ENCODE measurements around the gene ADPRM. TPM values are rescaled to one million over a fixed set of nuclear protein-coding genes. Genes with fewer than 3 reads are reported as not detected.

The ADPRM gene
- total RNA-seq = 10.3 and 10.5 TPM in 2 replicates

- Mint-ChIP-seq H3K27ac (peak within 1 kb of the TSS; percentile 94), H3K9me3 (no peaks in the 10 kb centered on the region), H3K36me3 (ENCODE audit: low read depth) (peaks cover 47% of the 10 kb centered on the region), H3K4me1 (ENCODE audit: low read depth) (peaks cover 47% of the 10 kb centered on the region), H3K27me3 (ENCODE audit: low read depth) (no peaks in the 10 kb centered on the region), H3K4me3 (ENCODE audit: low read depth) (peak within 1 kb of the TSS; percentile 95)
- peak; percentile 88 for DNase-seq (ENCODE audit: low spot score)
- intact Hi-C loops (cut with micrococcal nuclease) = loop anchor here (2.0 kb wide), 1 partner anchor 29 kb away; no protein-coding TSS in a partner anchor
Observed at GRCh38 chr17:10697092-10698081, at the start of gene ADPRM, which contains the start of gene SCO1. Gene ADPRM, plus strand, starts transcription at chr17:10697594. Its CDS starts 7,333 bp downstream, at chr17:10704927. Gene SCO1, minus strand, starts transcription at chr17:10697533. Its CDS starts 26 bp downstream, at chr17:10697507.

- Mint-ChIP-seq H3K4me1 (ENCODE audit: low read depth) (peaks cover 6% of the 10 kb centered on the region), H3K27ac (no peak overlapping the region), H3K4me3 (ENCODE audit: low read depth) (no peak overlapping the region), H3K36me3 (ENCODE audit: low read depth) (no peaks in the 10 kb centered on the region), H3K9me3 (no peaks in the 10 kb centered on the region), H3K27me3 (ENCODE audit: low read depth) (no peaks in the 10 kb centered on the region)
- DNase-seq (ENCODE audit: low spot score) = no peak
- intact Hi-C loops (cut with micrococcal nuclease) = loop anchor here (5.0 to 10.0 kb wide), 2 partner anchors 34 to 1336 kb away; no protein-coding TSS in a partner anchor
Observed at GRCh38 chr17:10648381-10648780, 49.0 kb upstream of the ADPRM start.

GRCh38 chr17:10648956-10649355, 48.4 kb upstream of the ADPRM start:
- Mint-ChIP-seq H3K4me1 (ENCODE audit: low read depth) (peaks cover 9% of the 10 kb centered on the region), H3K36me3 (ENCODE audit: low read depth) (no peaks in the 10 kb centered on the region), H3K4me3 (ENCODE audit: low read depth) (no peak overlapping the region), H3K27ac (no peak overlapping the region), H3K9me3 (no peaks in the 10 kb centered on the region), H3K27me3 (ENCODE audit: low read depth) (no peaks in the 10 kb centered on the region)
- no peak for DNase-seq (ENCODE audit: low spot score)
- intact Hi-C loops (cut with micrococcal nuclease) = loop anchor here (5.0 to 10.0 kb wide), 2 partner anchors 33 to 1336 kb away; no protein-coding TSS in a partner anchor

GRCh38 chr17:10649602-10650001, 47.8 kb upstream of the ADPRM start:
- Mint-ChIP-seq H3K9me3 (no peaks in the 10 kb centered on the region), H3K4me3 (ENCODE audit: low read depth) (no peak overlapping the region), H3K36me3 (ENCODE audit: low read depth) (no peaks in the 10 kb centered on the region), H3K4me1 (ENCODE audit: low read depth) (peaks cover 9% of the 10 kb centered on the region), H3K27me3 (ENCODE audit: low read depth) (no peaks in the 10 kb centered on the region), H3K27ac (no peak overlapping the region)
- DNase-seq (ENCODE audit: low spot score) = no peak
- intact Hi-C loops (cut with micrococcal nuclease) = loop anchor here (5.0 to 10.0 kb wide), 2 partner anchors 33 to 1335 kb away; no protein-coding TSS in a partner anchor

GRCh38 chr17:10651927-10652326, 45.5 kb upstream of the ADPRM start:
- intact Hi-C loops (cut with micrococcal nuclease) = no loop called here
- no peak for DNase-seq (ENCODE audit: low spot score)
- no peak overlapping the region for H3K4me3 Mint-ChIP-seq (ENCODE audit: low read depth)
- H3K36me3 Mint-ChIP-seq (ENCODE audit: low read depth) = no peaks in the 10 kb centered on the region
- no peaks in the 10 kb centered on the region for H3K27me3 Mint-ChIP-seq (ENCODE audit: low read depth)
- no peaks in the 10 kb centered on the region for H3K9me3 Mint-ChIP-seq
- peaks cover 9% of the 10 kb centered on the region for H3K4me1 Mint-ChIP-seq (ENCODE audit: low read depth)
- H3K27ac Mint-ChIP-seq = no peak overlapping the region

GRCh38 chr17:10652984-10653659, 44.3 kb upstream of the ADPRM start:
- H3K27ac Mint-ChIP-seq = peak overlapping the region; percentile 40
- peaks cover 9% of the 10 kb centered on the region for H3K4me1 Mint-ChIP-seq (ENCODE audit: low read depth)
- H3K27me3 Mint-ChIP-seq (ENCODE audit: low read depth) = no peaks in the 10 kb centered on the region
- intact Hi-C loops (cut with micrococcal nuclease) = no loop called here
- H3K9me3 Mint-ChIP-seq = no peaks in the 10 kb centered on the region
- H3K36me3 Mint-ChIP-seq (ENCODE audit: low read depth) = no peaks in the 10 kb centered on the region
- H3K4me3 Mint-ChIP-seq (ENCODE audit: low read depth) = no peak overlapping the region
- no peak for DNase-seq (ENCODE audit: low spot score)

GRCh38 chr17:10653987-10654386, 43.4 kb upstream of the ADPRM start:
- Mint-ChIP-seq H3K27me3 (ENCODE audit: low read depth) (no peaks in the 10 kb centered on the region), H3K9me3 (no peaks in the 10 kb centered on the region), H3K27ac (no peak overlapping the region), H3K4me3 (ENCODE audit: low read depth) (no peak overlapping the region), H3K4me1 (ENCODE audit: low read depth) (peaks cover 9% of the 10 kb centered on the region), H3K36me3 (ENCODE audit: low read depth) (no peaks in the 10 kb centered on the region)
- DNase-seq (ENCODE audit: low spot score) = no peak
- intact Hi-C loops (cut with micrococcal nuclease) = no loop called here

GRCh38 chr17:10657148-10657547, 40.2 kb upstream of the ADPRM start, which contains the start of gene MYH3:
Gene MYH3, minus strand, starts transcription at chr17:10657309. Its CDS starts 2,245 bp downstream, at chr17:10655064.
- no peaks in the 10 kb centered on the region for H3K9me3 Mint-ChIP-seq
- H3K4me1 Mint-ChIP-seq (ENCODE audit: low read depth) = peaks cover 8% of the 10 kb centered on the region
- H3K27me3 Mint-ChIP-seq (ENCODE audit: low read depth) = no peaks in the 10 kb centered on the region
- no peaks in the 10 kb centered on the region for H3K36me3 Mint-ChIP-seq (ENCODE audit: low read depth)
- no peak for DNase-seq (ENCODE audit: low spot score)
- intact Hi-C loops (cut with micrococcal nuclease) = no loop called here
- H3K27ac Mint-ChIP-seq = no peak within 1 kb of the TSS
- no peak within 1 kb of the TSS for H3K4me3 Mint-ChIP-seq (ENCODE audit: low read depth)

GRCh38 chr17:10657879-10658278, 39.5 kb upstream of the ADPRM start:
- H3K36me3 Mint-ChIP-seq (ENCODE audit: low read depth) = no peaks in the 10 kb centered on the region

GRCh38 chr17:10661437-10661836, 36.0 kb upstream of the ADPRM start:
- H3K4me3 Mint-ChIP-seq (ENCODE audit: low read depth) = no peak overlapping the region
- intact Hi-C loops (cut with micrococcal nuclease) = no loop called here
- no peaks in the 10 kb centered on the region for H3K9me3 Mint-ChIP-seq
- no peaks in the 10 kb centered on the region for H3K36me3 Mint-ChIP-seq (ENCODE audit: low read depth)
- H3K4me1 Mint-ChIP-seq (ENCODE audit: low read depth) = no peaks in the 10 kb centered on the region
- no peaks in the 10 kb centered on the region for H3K27me3 Mint-ChIP-seq (ENCODE audit: low read depth)
- DNase-seq (ENCODE audit: low spot score) = no peak
- H3K27ac Mint-ChIP-seq = no peak overlapping the region

More at GRCh38 chr17:10657879-10658278, 39.5 kb upstream of the ADPRM start:
- intact Hi-C loops (cut with micrococcal nuclease) = no loop called here
- H3K4me3 Mint-ChIP-seq (ENCODE audit: low read depth) = no peak overlapping the region
- H3K9me3 Mint-ChIP-seq = no peaks in the 10 kb centered on the region
- DNase-seq (ENCODE audit: low spot score) = no peak
- no peak overlapping the region for H3K27ac Mint-ChIP-seq
- peaks cover 5% of the 10 kb centered on the region for H3K4me1 Mint-ChIP-seq (ENCODE audit: low read depth)
- H3K27me3 Mint-ChIP-seq (ENCODE audit: low read depth) = no peaks in the 10 kb centered on the region

GRCh38 chr17:10663231-10663630, 34.2 kb upstream of the ADPRM start:
- Mint-ChIP-seq H3K27me3 (ENCODE audit: low read depth) (no peaks in the 10 kb centered on the region), H3K27ac (no peak overlapping the region), H3K36me3 (ENCODE audit: low read depth) (no peaks in the 10 kb centered on the region), H3K4me1 (ENCODE audit: low read depth) (no peaks in the 10 kb centered on the region), H3K4me3 (ENCODE audit: low read depth) (no peak overlapping the region), H3K9me3 (no peaks in the 10 kb centered on the region)
- intact Hi-C loops (cut with micrococcal nuclease) = no loop called here
- DNase-seq (ENCODE audit: low spot score) = no peak

- Mint-ChIP-seq H3K36me3 (ENCODE audit: low read depth) (no peaks in the 10 kb centered on the region), H3K9me3 (no peaks in the 10 kb centered on the region), H3K4me3 (ENCODE audit: low read depth) (no peak overlapping the region), H3K27me3 (ENCODE audit: low read depth) (no peaks in the 10 kb centered on the region), H3K27ac (no peak overlapping the region), H3K4me1 (ENCODE audit: low read depth) (no peaks in the 10 kb centered on the region)
- DNase-seq (ENCODE audit: low spot score) = no peak
- intact Hi-C loops (cut with micrococcal nuclease) = no loop called here
Observed at GRCh38 chr17:10664571-10664970, 32.8 kb upstream of the ADPRM start.
